ENCODE measurements around the gene KCNMA1.

KCNMA1 gene

GRCh38 chr10:77182803-77183202 lies 454.8 kb downstream of the KCNMA1 start:
- DNase-seq: no peak
- H3K36me3 ChIP-seq (ENCODE audit: control insufficient read depth in 1 of 2, insufficient read depth in 2 of 2, low read depth in 1 of 2, low read length in 2 of 2): no peaks in the 10 kb centered on the region
- peak overlapping the region in 1 of 2 experiments; percentile 1 for H2BK12ac ChIP-seq (ENCODE audit: low read length in 2 of 2)
- no peaks in the 10 kb centered on the region for H3K27me3 ChIP-seq (ENCODE audit: control insufficient read depth in 1 of 2, insufficient read depth in 1 of 2, low read length in 2 of 2)
- peaks cover 12% of the 10 kb centered on the region for H3K4me1 ChIP-seq (ENCODE audit: control insufficient read depth, insufficient read depth, low read depth, low read length)
- H2BK5ac ChIP-seq (ENCODE audit: low read depth, low read length, poor library complexity, severe bottlenecking): no peak overlapping the region
- no peak overlapping the region for H4K91ac ChIP-seq (ENCODE audit: low read length)
- no peak overlapping the region for H3K14ac ChIP-seq (ENCODE audit: low read length in 2 of 2)
- H4K8ac ChIP-seq (ENCODE audit: low read length): no peak overlapping the region
- H3K9me3 ChIP-seq (ENCODE audit: control insufficient read depth, low read length): no peaks in the 10 kb centered on the region
- H3K23ac ChIP-seq (ENCODE audit: low read length in 2 of 2): no peak overlapping the region
- H3K4ac ChIP-seq (ENCODE audit: low read depth in 1 of 2, low read length in 2 of 2): no peak overlapping the region
- no peak overlapping the region for H3K9ac ChIP-seq (ENCODE audit: low read length)
- H3K27ac ChIP-seq (ENCODE audit: low read length, poor library complexity, severe bottlenecking): no peak overlapping the region
- no peak overlapping the region for H2BK15ac ChIP-seq (ENCODE audit: low read depth, poor library complexity, severe bottlenecking)
- no peak overlapping the region for H2AFZ ChIP-seq (ENCODE audit: low read depth, low read length)
- no peak overlapping the region for H3K4me3 ChIP-seq (ENCODE audit: insufficient read depth in 1 of 2, low read depth in 1 of 2, low read length in 2 of 2)
- no peak overlapping the region for H2BK120ac ChIP-seq (ENCODE audit: low read depth, low read length)
- WGBS: 90% methylated on average over 1 of the region's 1 CpG
- H3K4me2 ChIP-seq (ENCODE audit: low read length, poor library complexity, severe bottlenecking): no peak overlapping the region
- peaks cover 2% of the 10 kb centered on the region for H3K79me1 ChIP-seq (replicated peaks; ENCODE audit: low read length, poor library complexity, severe bottlenecking)
- no peak overlapping the region for H2AK5ac ChIP-seq (ENCODE audit: low read length, severe bottlenecking)
- H3K18ac ChIP-seq (ENCODE audit: low read depth in 1 of 2, low read length in 2 of 2): no peak overlapping the region

DNA sequence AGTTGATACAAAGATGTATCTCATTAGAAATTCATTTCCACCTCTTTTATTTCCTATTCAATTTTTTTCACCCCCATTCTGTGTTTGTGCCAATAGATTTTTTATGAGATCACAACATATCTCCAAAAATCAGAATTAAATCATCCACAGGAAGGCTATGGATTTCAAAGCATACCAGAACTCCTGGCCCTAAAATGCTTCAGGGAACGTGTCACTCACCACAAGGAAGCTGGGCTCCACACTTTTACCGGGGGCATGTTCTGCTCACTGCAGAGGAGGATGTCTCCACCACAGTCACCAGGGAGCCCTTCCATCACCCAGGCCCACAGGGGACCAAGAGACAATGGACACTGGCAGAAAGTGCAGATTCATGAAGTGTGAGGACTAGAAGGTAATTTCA lies 456.8 kb downstream of the KCNMA1 start:
- H3K14ac ChIP-seq (ENCODE audit: low read length in 2 of 2): no peak overlapping the region
- H3K9ac ChIP-seq (ENCODE audit: low read length): no peak overlapping the region
- H3K4ac ChIP-seq (ENCODE audit: low read depth in 1 of 2, low read length in 2 of 2): no peak overlapping the region
- H3K4me3 ChIP-seq (ENCODE audit: insufficient read depth in 1 of 2, low read depth in 1 of 2, low read length in 2 of 2): no peak overlapping the region
- no peak overlapping the region for H2AK5ac ChIP-seq (ENCODE audit: low read length, severe bottlenecking)
- no peak overlapping the region for H2BK15ac ChIP-seq (ENCODE audit: low read depth, poor library complexity, severe bottlenecking)
- H4K8ac ChIP-seq (ENCODE audit: low read length): peak overlapping the region; percentile 31
- no peak for DNase-seq
- peaks cover 12% of the 10 kb centered on the region for H3K4me1 ChIP-seq (ENCODE audit: control insufficient read depth, insufficient read depth, low read depth, low read length)
- peak overlapping the region; percentile 36 for H4K91ac ChIP-seq (ENCODE audit: low read length)
- no peak overlapping the region for H3K27ac ChIP-seq (ENCODE audit: low read length, poor library complexity, severe bottlenecking)
- no peak overlapping the region for H3K18ac ChIP-seq (ENCODE audit: low read depth in 1 of 2, low read length in 2 of 2)
- no peak overlapping the region for H2BK12ac ChIP-seq (ENCODE audit: low read length in 2 of 2)
- H2BK5ac ChIP-seq (ENCODE audit: low read depth, low read length, poor library complexity, severe bottlenecking): no peak overlapping the region
- no peak overlapping the region for H2AFZ ChIP-seq (ENCODE audit: low read depth, low read length)
- peaks cover 2% of the 10 kb centered on the region for H3K79me1 ChIP-seq (replicated peaks; ENCODE audit: low read length, poor library complexity, severe bottlenecking)
- H3K36me3 ChIP-seq (ENCODE audit: control insufficient read depth in 1 of 2, insufficient read depth in 2 of 2, low read depth in 1 of 2, low read length in 2 of 2): no peaks in the 10 kb centered on the region
- H3K9me3 ChIP-seq (ENCODE audit: control insufficient read depth, low read length): no peaks in the 10 kb centered on the region
- no peak overlapping the region for H3K4me2 ChIP-seq (ENCODE audit: low read length, poor library complexity, severe bottlenecking)
- WGBS: 53% methylated on average over 2 of the region's 2 CpGs
- H3K23ac ChIP-seq (ENCODE audit: low read length in 2 of 2): no peak overlapping the region
- H3K27me3 ChIP-seq (ENCODE audit: control insufficient read depth in 1 of 2, insufficient read depth in 1 of 2, low read length in 2 of 2): no peaks in the 10 kb centered on the region
- H2BK120ac ChIP-seq (ENCODE audit: low read depth, low read length): no peak overlapping the region

GRCh38 chr10:77180104-77180503 lies 457.5 kb downstream of the KCNMA1 start:
- H3K27ac ChIP-seq (ENCODE audit: low read length, poor library complexity, severe bottlenecking): no peak overlapping the region
- no peak overlapping the region for H3K23ac ChIP-seq (ENCODE audit: low read length in 2 of 2)
- no peak overlapping the region for H4K91ac ChIP-seq (ENCODE audit: low read length)
- no peaks in the 10 kb centered on the region for H3K36me3 ChIP-seq (ENCODE audit: control insufficient read depth in 1 of 2, insufficient read depth in 2 of 2, low read depth in 1 of 2, low read length in 2 of 2)
- peak overlapping the region; percentile 24 to 90 for H2BK12ac ChIP-seq (ENCODE audit: low read length in 2 of 2)
- H3K18ac ChIP-seq (ENCODE audit: low read depth in 1 of 2, low read length in 2 of 2): peak overlapping the region; percentile 46 to 66
- peak overlapping the region in 1 of 2 experiments; percentile 35 for H3K4me3 ChIP-seq (ENCODE audit: insufficient read depth in 1 of 2, low read depth in 1 of 2, low read length in 2 of 2)
- no peak overlapping the region for H4K8ac ChIP-seq (ENCODE audit: low read length)
- H3K4me1 ChIP-seq (ENCODE audit: control insufficient read depth, insufficient read depth, low read depth, low read length): peaks cover 13% of the 10 kb centered on the region
- peak overlapping the region; percentile 72 for H2AK5ac ChIP-seq (ENCODE audit: low read length, severe bottlenecking)
- DNase-seq: no peak
- no peak overlapping the region for H3K4ac ChIP-seq (ENCODE audit: low read depth in 1 of 2, low read length in 2 of 2)
- H3K9ac ChIP-seq (ENCODE audit: low read length): peak overlapping the region; percentile 78
- 100% methylated on average over 1 of the region's 2 CpGs for WGBS
- H3K79me1 ChIP-seq (replicated peaks; ENCODE audit: low read length, poor library complexity, severe bottlenecking): peaks cover 2% of the 10 kb centered on the region
- H3K9me3 ChIP-seq (ENCODE audit: control insufficient read depth, low read length): no peaks in the 10 kb centered on the region
- no peak overlapping the region for H2BK120ac ChIP-seq (ENCODE audit: low read depth, low read length)
- H3K14ac ChIP-seq (ENCODE audit: low read length in 2 of 2): no peak overlapping the region
- H2BK15ac ChIP-seq (ENCODE audit: low read depth, poor library complexity, severe bottlenecking): no peak overlapping the region
- H2BK5ac ChIP-seq (ENCODE audit: low read depth, low read length, poor library complexity, severe bottlenecking): no peak overlapping the region
- H3K27me3 ChIP-seq (ENCODE audit: control insufficient read depth in 1 of 2, insufficient read depth in 1 of 2, low read length in 2 of 2): no peaks in the 10 kb centered on the region
- H3K4me2 ChIP-seq (ENCODE audit: low read length, poor library complexity, severe bottlenecking): no peak overlapping the region
- no peak overlapping the region for H2AFZ ChIP-seq (ENCODE audit: low read depth, low read length)

- H3K27me3 ChIP-seq (ENCODE audit: control insufficient read depth in 1 of 2, insufficient read depth in 1 of 2, low read length in 2 of 2): no peaks in the 10 kb centered on the region
- no peak overlapping the region for H3K23ac ChIP-seq (ENCODE audit: low read length in 2 of 2)
- H3K36me3 ChIP-seq (ENCODE audit: control insufficient read depth in 1 of 2, insufficient read depth in 2 of 2, low read depth in 1 of 2, low read length in 2 of 2): no peaks in the 10 kb centered on the region
- no peak overlapping the region for H4K91ac ChIP-seq (ENCODE audit: low read length)
- H3K27ac ChIP-seq (ENCODE audit: low read length, poor library complexity, severe bottlenecking): no peak overlapping the region
- peak overlapping the region; percentile 70 for H4K8ac ChIP-seq (ENCODE audit: low read length)
- H2BK12ac ChIP-seq (ENCODE audit: low read length in 2 of 2): peak overlapping the region; percentile 45 to 83
- H3K9ac ChIP-seq (ENCODE audit: low read length): peak overlapping the region; percentile 78
- peak; percentile 68 for DNase-seq
- H2BK15ac ChIP-seq (ENCODE audit: low read depth, poor library complexity, severe bottlenecking): peak overlapping the region; percentile 82
- peak overlapping the region; percentile 75 for H2AK5ac ChIP-seq (ENCODE audit: low read length, severe bottlenecking)
- WGBS: 77% methylated on average over 11 of the region's 12 CpGs
- H3K18ac ChIP-seq (ENCODE audit: low read depth in 1 of 2, low read length in 2 of 2): peak overlapping the region; percentile 46 to 64
- H2BK5ac ChIP-seq (ENCODE audit: low read depth, low read length, poor library complexity, severe bottlenecking): no peak overlapping the region
- peak overlapping the region in 1 of 2 experiments; percentile 35 for H3K4me3 ChIP-seq (ENCODE audit: insufficient read depth in 1 of 2, low read depth in 1 of 2, low read length in 2 of 2)
- H3K9me3 ChIP-seq (ENCODE audit: control insufficient read depth, low read length): no peaks in the 10 kb centered on the region
- peak overlapping the region in 1 of 2 experiments; percentile 12 for H3K4ac ChIP-seq (ENCODE audit: low read depth in 1 of 2, low read length in 2 of 2)
- H2BK120ac ChIP-seq (ENCODE audit: low read depth, low read length): peak overlapping the region; percentile 27
- no peak overlapping the region for H3K4me2 ChIP-seq (ENCODE audit: low read length, poor library complexity, severe bottlenecking)
- H3K14ac ChIP-seq (ENCODE audit: low read length in 2 of 2): no peak overlapping the region
- H2AFZ ChIP-seq (ENCODE audit: low read depth, low read length): no peak overlapping the region
- peaks cover 2% of the 10 kb centered on the region for H3K79me1 ChIP-seq (replicated peaks; ENCODE audit: low read length, poor library complexity, severe bottlenecking)
- H3K4me1 ChIP-seq (ENCODE audit: control insufficient read depth, insufficient read depth, low read depth, low read length): peaks cover 13% of the 10 kb centered on the region
Observed at GRCh38 chr10:77179015-77179695, 458.5 kb downstream of the KCNMA1 start.

All from mesenchymal stem cell (in vitro differentiated cells and primary cell).